ENCODE results near the gene DHRS12. TPM values are rescaled to one million over a fixed set of nuclear protein-coding genes. Genes with fewer than 3 reads are reported as not detected.

The DHRS12 gene
- total RNA-seq, 4 donors from 2014 or later: 4.7 to 11.3 (median 7.9) TPM

DNA sequence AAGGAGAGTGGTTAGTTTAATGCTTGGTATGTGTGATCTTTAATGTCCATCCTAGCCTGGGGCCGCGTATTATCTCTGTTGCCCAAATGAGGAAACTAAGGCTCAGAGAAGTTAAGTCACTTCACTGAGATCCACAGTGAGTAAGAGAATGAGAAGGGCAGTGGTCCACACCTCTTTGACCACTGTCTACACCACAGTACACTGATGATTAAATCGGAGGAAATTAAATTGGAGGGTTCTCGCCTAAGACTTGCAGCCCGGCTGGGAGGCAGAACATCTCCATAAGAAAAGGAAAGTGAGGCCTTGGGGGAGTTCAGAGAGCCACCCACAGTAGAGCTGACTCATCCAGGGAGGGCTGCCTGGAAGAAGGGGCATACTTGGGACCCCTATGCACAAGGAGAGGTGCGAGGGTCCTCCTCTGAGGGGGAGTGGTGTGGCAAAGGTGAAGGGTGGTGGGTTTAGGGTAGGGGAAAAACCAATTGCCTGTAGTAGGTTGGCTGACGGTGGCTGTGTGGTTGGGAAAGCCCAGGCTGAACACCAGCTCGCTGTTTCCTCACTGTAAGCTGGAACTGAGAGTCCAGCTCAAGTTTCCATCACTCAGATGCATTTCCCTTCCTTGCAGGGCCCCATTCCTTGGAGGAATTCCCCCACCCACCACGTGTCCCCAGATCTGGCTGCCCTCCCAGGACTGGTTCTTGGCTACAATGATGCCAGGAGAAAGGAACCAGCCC is 15.0 kb upstream of the DHRS12 start:
- peak overlapping the region in 1 of 4 donors; percentile 5 for H3K27ac ChIP-seq
- peaks cover 0 to 36% (median 6%) of the 10 kb centered on the region in 3 donors for H3K4me1 ChIP-seq
- peaks cover 0 to 32% (median 0%) of the 10 kb centered on the region in 4 donors for H3K27me3 ChIP-seq
- WGBS, 2 donors: 66 to 72% methylated on average over 8 to 9 of the region's 9 CpGs
- no peak for DNase-seq
- no peaks in the 10 kb centered on the region for H3K9me3 ChIP-seq
- no peaks in the 10 kb centered on the region for H3K36me3 ChIP-seq
- TF ChIP-seq, protein P1, sequence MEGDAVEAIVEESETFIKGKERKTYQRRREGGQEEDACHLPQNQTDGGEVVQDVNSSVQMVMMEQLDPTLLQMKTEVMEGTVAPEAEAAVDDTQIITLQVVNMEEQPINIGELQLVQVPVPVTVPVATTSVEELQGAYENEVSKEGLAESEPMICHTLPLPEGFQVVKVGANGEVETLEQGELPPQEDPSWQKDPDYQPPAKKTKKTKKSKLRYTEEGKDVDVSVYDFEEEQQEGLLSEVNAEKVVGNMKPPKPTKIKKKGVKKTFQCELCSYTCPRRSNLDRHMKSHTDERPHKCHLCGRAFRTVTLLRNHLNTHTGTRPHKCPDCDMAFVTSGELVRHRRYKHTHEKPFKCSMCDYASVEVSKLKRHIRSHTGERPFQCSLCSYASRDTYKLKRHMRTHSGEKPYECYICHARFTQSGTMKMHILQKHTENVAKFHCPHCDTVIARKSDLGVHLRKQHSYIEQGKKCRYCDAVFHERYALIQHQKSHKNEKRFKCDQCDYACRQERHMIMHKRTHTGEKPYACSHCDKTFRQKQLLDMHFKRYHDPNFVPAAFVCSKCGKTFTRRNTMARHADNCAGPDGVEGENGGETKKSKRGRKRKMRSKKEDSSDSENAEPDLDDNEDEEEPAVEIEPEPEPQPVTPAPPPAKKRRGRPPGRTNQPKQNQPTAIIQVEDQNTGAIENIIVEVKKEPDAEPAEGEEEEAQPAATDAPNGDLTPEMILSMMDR (IDR thresholded peaks at IDR 0.05): no peak
- TF ChIP-seq POLR2A (IDR thresholded peaks at IDR 0.05): no peak
- H3K4me3 ChIP-seq: no peak overlapping the region
- intact Hi-C loops (cut with DNase I): loop anchor here (5.0 kb wide), 1 partner anchor 308 kb away; the partner anchor contains the start of gene NEK5

DNA sequence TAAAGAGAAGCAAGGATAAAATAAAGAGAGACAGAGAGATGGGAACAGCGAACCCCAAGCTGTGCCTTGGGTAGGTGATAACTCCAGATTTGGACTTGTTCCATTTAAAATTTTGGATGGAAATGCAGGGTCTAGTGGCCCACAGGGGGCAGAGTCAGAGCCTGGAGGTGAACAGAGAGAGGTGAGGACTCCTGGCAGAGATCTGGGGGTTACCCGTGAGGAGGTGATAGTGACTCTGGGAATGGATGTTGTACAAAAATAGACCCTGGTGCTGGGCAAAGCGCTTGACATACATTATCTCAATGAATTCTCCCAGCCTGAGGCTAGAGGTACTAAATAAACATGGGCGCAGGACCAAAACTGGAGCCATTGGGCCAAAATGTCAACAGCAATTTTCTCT is 14.3 kb upstream of the DHRS12 start:
- no peak overlapping the region for H3K4me3 ChIP-seq
- intact Hi-C loops (cut with DNase I): loop anchor here (5.0 kb wide), 1 partner anchor 309 kb away; the partner anchor contains the start of gene NEK5
- no peak overlapping the region for H3K27ac ChIP-seq
- 76 to 85% methylated on average over 4 of the region's 4 CpGs for WGBS, 2 donors
- H3K9me3 ChIP-seq: no peaks in the 10 kb centered on the region
- H3K36me3 ChIP-seq: no peaks in the 10 kb centered on the region
- H3K4me1 ChIP-seq: peaks cover 0 to 36% (median 6%) of the 10 kb centered on the region in 3 donors
- peaks cover 0 to 32% (median 0%) of the 10 kb centered on the region in 4 donors for H3K27me3 ChIP-seq
- no peak for DNase-seq
- TF ChIP-seq, protein P1 (IDR thresholded peaks at IDR 0.05): no peak
- TF ChIP-seq POLR2A (IDR thresholded peaks at IDR 0.05): no peak

DNA sequence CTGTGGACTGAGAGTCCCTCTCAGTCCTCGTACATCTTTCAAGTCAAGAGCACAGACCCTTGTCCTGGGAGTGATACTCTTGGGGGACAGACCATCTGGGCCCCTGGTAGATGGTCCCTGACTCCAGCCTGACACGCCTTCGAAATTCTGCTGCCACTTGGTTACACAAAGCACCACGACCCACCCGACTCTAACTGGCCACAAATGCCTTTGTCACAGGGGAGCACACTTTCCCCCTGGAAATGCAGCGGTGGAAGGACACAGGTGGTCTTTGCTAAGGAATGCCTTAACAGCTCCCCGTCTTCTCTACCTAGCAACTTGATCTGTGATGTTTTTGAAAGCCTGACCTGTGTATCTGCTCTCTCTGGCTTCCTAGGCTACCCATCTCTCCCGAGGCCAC is 13.8 kb upstream of the DHRS12 start:
- Histone ChIP-seq H3K4me3 (no peak overlapping the region), H3K27ac (no peak overlapping the region), H3K27me3 (peaks cover 0 to 32% (median 0%) of the 10 kb centered on the region in 4 donors), H3K9me3 (no peaks in the 10 kb centered on the region), H3K36me3 (no peaks in the 10 kb centered on the region), H3K4me1 (peaks cover 0 to 36% (median 6%) of the 10 kb centered on the region in 3 donors)
- DNase-seq: no peak
- TF ChIP-seq, protein P1 (IDR thresholded peaks at IDR 0.05): no peak
- no peak for TF ChIP-seq POLR2A (IDR thresholded peaks at IDR 0.05)
- intact Hi-C loops (cut with DNase I): loop anchor here (5.0 kb wide), 1 partner anchor 310 kb away; the partner anchor contains the start of gene NEK5
- WGBS, 2 donors: 71 to 83% methylated on average over 6 to 8 of the region's 8 CpGs

DNA sequence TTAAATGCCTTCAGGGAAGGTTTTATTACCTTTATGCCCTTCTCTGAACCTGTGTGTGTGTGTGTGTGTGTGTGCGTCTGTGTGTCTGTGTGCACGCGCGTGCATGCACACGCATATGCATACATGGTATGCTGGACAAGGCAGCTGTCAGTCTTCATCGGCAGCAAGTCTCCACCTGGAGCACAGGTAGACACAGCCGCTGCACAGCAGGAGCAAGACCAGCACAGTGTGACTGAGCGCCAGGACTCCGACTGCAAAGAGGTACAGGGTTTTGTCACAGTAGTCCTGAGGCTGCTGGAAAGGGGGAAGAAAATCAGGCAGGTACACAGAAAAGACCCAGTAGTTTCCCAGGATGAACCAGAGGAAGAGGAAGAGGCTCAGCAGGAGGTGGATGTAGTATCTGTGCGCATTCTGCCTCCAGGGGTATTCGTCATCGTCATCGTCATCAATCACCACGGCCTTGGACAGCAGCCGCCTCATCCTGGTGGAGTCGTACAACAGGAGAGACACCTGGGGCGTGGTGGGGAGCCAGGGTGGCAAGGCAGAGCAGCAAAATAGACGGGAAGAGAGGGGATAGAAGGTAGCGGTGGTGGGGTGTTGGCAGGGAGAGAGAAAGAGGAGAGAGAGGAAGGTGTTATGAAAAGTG is 12.8 kb upstream of the DHRS12 start:
- Histone ChIP-seq H3K27ac (no peak overlapping the region), H3K9me3 (no peaks in the 10 kb centered on the region), H3K36me3 (no peaks in the 10 kb centered on the region), H3K27me3 (peaks cover 0 to 32% (median 0%) of the 10 kb centered on the region in 4 donors), H3K4me3 (no peak overlapping the region), H3K4me1 (peaks cover 0 to 36% (median 6%) of the 10 kb centered on the region in 3 donors)
- no peak for DNase-seq
- intact Hi-C loops (cut with DNase I): loop anchor here (5.0 kb wide), 1 partner anchor 311 kb away; the partner anchor contains the start of gene NEK5
- 43 to 63% methylated on average over 16 of the region's 19 CpGs for WGBS, 2 donors
- TF ChIP-seq, protein P1 (IDR thresholded peaks at IDR 0.05): no peak
- no peak for TF ChIP-seq POLR2A (IDR thresholded peaks at IDR 0.05)

DNA sequence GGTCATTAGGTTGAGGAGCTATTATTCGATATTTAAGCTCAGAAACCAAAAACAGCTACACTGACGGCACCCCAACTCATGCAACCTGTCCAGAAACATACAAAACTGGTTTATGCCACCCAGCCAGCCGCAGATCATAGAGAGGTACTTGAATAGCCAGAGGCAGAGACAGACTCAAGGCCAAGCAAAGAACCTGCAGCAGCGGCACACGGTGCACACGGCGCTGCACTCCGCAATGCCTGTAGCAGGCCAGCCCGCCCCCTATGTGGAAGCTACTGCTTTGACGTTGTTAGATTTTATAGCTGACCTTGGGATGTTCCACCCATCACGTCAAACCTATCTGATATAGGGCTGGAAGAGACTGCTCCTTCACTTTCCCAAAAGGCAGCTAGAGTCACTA is 11.9 kb upstream of the DHRS12 start:
- intact Hi-C loops (cut with DNase I): loop anchor here (5.0 kb wide), 1 partner anchor 311 kb away; the partner anchor contains the start of gene NEK5
- H3K4me3 ChIP-seq: no peak overlapping the region

More for the DNA sequence above, 11.9 kb upstream of the DHRS12 start:
- TF ChIP-seq, protein P1 (IDR thresholded peaks at IDR 0.05): no peak
- TF ChIP-seq POLR2A (IDR thresholded peaks at IDR 0.05): no peak
- WGBS, 2 donors: 50 to 88% methylated on average over 9 of the region's 11 CpGs
- no peak for DNase-seq
- Histone ChIP-seq H3K36me3 (no peaks in the 10 kb centered on the region), H3K27me3 (peaks cover 0 to 32% (median 0%) of the 10 kb centered on the region in 4 donors), H3K4me1 (peaks cover 0 to 36% (median 6%) of the 10 kb centered on the region in 3 donors), H3K27ac (no peak overlapping the region), H3K9me3 (no peaks in the 10 kb centered on the region)
